B cell (primary cell): ENCODE data around the gene SLC48A1. TPM values are rescaled to one million over a fixed set of nuclear protein-coding genes. Genes with fewer than 3 reads are reported as not detected.

Source experiments
- ATAC-seq: fragments of 200-7000 bp; cut with Tn5 transposase; one replicate; pipeline ENCODE4 v1.10.0; 2021; ENCODE audit warnings: low read depth, mild to moderate bottlenecking, moderate number of reproducible peaks, moderate library complexity
- CTCF ChIA-PET: fragments of 350-600 bp; sonication (Branson Sonifier 250); formaldehyde crosslinking; loops from one replicate; lab custom pipeline; 2021; ENCODE audit warnings: antibody characterized with exemption, inconsistent platforms; lab: Charles Lee
- POLR2A ChIA-PET: fragments of 350-600 bp; sonication (Branson Sonifier 250); formaldehyde crosslinking; loops from one replicate; lab custom pipeline; 2021; ENCODE audit warnings: antibody characterized with exemption; lab: Charles Lee
- DNase-seq: peaks from one replicate; pipeline ENCODE4 v3.0.0; 2013
- H2AFZ ChIP-seq: 2 replicates; pipeline ENCODE4 v1.6.1; 2012; ENCODE audit warnings: mild to moderate bottlenecking, low read depth, low read length; ENCODE audit not compliant: insufficient read depth, poor library complexity, severe bottlenecking
- H3K27ac ChIP-seq, 2 donors: 1 replicate in 1 of 2; 2 replicates in 1 of 2; pipeline ENCODE4 v1.5.1; 2012 to 2013; ENCODE audit warnings: low read length in 2 of 2, mild to moderate bottlenecking in 2 of 2, moderate library complexity in 1 of 2
- H3K27me3 ChIP-seq, 4 experiments: fragments of 200-600 bp in 1 of 4; sonication (generic) in 1 of 4; replicated peaks in 1 of 4; 1 replicate in 2 of 4; 2 replicates in 2 of 4; pipeline versions ENCODE4 v1.6.1 to v1.7.0; 2013 to 2016; ENCODE audit warnings: low read length in 3 of 4, mild to moderate bottlenecking in 2 of 4, mixed read lengths in 1 of 4, moderate library complexity in 1 of 4; ENCODE audit not compliant: insufficient read depth in 4 of 4, control insufficient read depth in 3 of 4; ENCODE audit errors: control extremely low read depth in 1 of 4
- H3K36me3 ChIP-seq, 2 experiments: replicated peaks in 1 of 2; 1 replicate in 1 of 2; 2 replicates in 1 of 2; pipeline versions ENCODE4 v1.6.1 to v1.7.1; 2013; ENCODE audit warnings: low read length in 1 of 2; ENCODE audit not compliant: insufficient read depth in 2 of 2, control insufficient read depth in 1 of 2; ENCODE audit errors: control extremely low read depth in 1 of 2, extremely low read depth in 1 of 2
- H3K4me1 ChIP-seq, 2 donors: fragments of 200-600 bp in 1 of 2; sonication (generic) in 1 of 2; 1 replicate in 1 of 2; 2 replicates in 1 of 2; pipeline versions ENCODE4 v1.5.1 to v1.6.1; 2013 to 2017; ENCODE audit warnings: low read length in 2 of 2; ENCODE audit not compliant: control insufficient read depth in 2 of 2, insufficient read depth in 2 of 2
- H3K4me2 ChIP-seq: replicated peaks from 2 replicates; pipeline ENCODE3; 2012; ENCODE audit warnings: mild to moderate bottlenecking, low read depth, low read length; ENCODE audit not compliant: poor library complexity, severe bottlenecking
- H3K4me3 ChIP-seq, 5 experiments: fragments of 200-600 bp in 1 of 5; sonication (generic) in 1 of 5; 1 replicate in 3 of 5; 2 replicates in 2 of 5; pipeline versions ENCODE4 v1.5.1 to v1.7.0; 2011 to 2016; ENCODE audit warnings: low read length in 4 of 5, mild to moderate bottlenecking in 4 of 5, low read depth in 2 of 5, control low read depth in 1 of 5, moderate library complexity in 1 of 5; ENCODE audit not compliant: insufficient read depth in 1 of 5; ENCODE audit errors: control extremely low read depth in 1 of 5, extremely low read depth in 1 of 5
- H3K79me2 ChIP-seq: fragments of 200-600 bp; sonication (generic); one replicate; pipeline ENCODE4 v1.6.0; 2016; ENCODE audit warnings: low read length; ENCODE audit not compliant: control insufficient read depth, insufficient read depth
- H3K9ac ChIP-seq: fragments of 200-600 bp; sonication (generic); 2 replicates; pipeline ENCODE4 v1.6.1; 2017; ENCODE audit warnings: mild to moderate bottlenecking, low read length, moderate library complexity
- H3K9me3 ChIP-seq, 3 donors: one replicate each; pipeline versions ENCODE4 v1.6.1 to v1.7.1; 2013; ENCODE audit warnings: low read length in 2 of 3; ENCODE audit not compliant: control insufficient read depth in 2 of 3, insufficient read depth in 1 of 3; ENCODE audit errors: control extremely low read depth in 1 of 3
- H4K20me1 ChIP-seq: 2 replicates; pipeline ENCODE4 v1.6.0; 2012; ENCODE audit warnings: mild to moderate bottlenecking, low read length; ENCODE audit not compliant: insufficient read depth, control insufficient read depth, poor library complexity, severe bottlenecking
- H3K27ac Mint-ChIP-seq: one replicate; pipeline ENCODE4 v1.8.0; 2021; ENCODE audit warnings: mixed read lengths
- H3K27me3 Mint-ChIP-seq: one replicate; pipeline ENCODE4 v1.8.0; 2021; ENCODE audit warnings: mixed read lengths
- H3K4me1 Mint-ChIP-seq: one replicate; pipeline ENCODE4 v1.8.0; 2021; ENCODE audit warnings: mixed read lengths
- H3K4me3 Mint-ChIP-seq: one replicate; pipeline ENCODE4 v1.8.0; 2021; ENCODE audit warnings: mixed read lengths
- H3K9me3 Mint-ChIP-seq: one replicate; pipeline ENCODE4 v1.8.0; 2022; ENCODE audit warnings: mixed read lengths; ENCODE audit not compliant: insufficient read depth
- EZH2 ChIP-seq: IDR thresholded peaks from 2 replicates; pipeline ENCODE4 v1.6.1; 2012; ENCODE audit warnings: borderline replicate concordance, low read depth, mild to moderate bottlenecking, moderate library complexity, low read length; ENCODE audit not compliant: insufficient read depth, poor library complexity, severe bottlenecking
- WGBS: methylation state at CpG from one replicate; pipeline ENCODE4 v1.1.5; 2013; ENCODE audit warnings: missing lambda C conversion rate; ENCODE audit not compliant: insufficient coverage; 5-methylcytosine and 5-hydroxymethylcytosine counted together
- intact Hi-C: fragments of 100-400 bp; cut with micrococcal nuclease; formaldehyde crosslinking; loops from one replicate; pipeline ENCODE4 v1.10.0; 2022
- polyA plus RNA-seq: library from polyadenylated mRNA; depleted of rRNA; stranded (reverse); fragments of >200 nt; gene quantifications from 2 replicates; pipeline ENCODE4 v1.2.3, GENCODE V29; 2012
- total RNA-seq, 2 donors: library from RNA; stranded (reverse); fragments of 120-200 nt in 1 of 2; gene quantifications; 1 replicate in 1 of 2; 2 replicates in 1 of 2; pipeline versions ENCODE4 v1.2.3 to v1.2.4, GENCODE V29; 2013 to 2022
- TF ChIP-seq, protein P1 (sequence below): fragments of 200-600 bp; IDR thresholded peaks from one replicate; pipeline ENCODE4 v1.8.0; 2022; ENCODE audit warnings: antibody characterized with exemption, mild to moderate bottlenecking

The SLC48A1 gene
- total and polyA plus RNA-seq, 2 donors (not counting 1 experiment from before 2014, with no cell fraction given): 8.0 to 20.0 TPM

DNA sequence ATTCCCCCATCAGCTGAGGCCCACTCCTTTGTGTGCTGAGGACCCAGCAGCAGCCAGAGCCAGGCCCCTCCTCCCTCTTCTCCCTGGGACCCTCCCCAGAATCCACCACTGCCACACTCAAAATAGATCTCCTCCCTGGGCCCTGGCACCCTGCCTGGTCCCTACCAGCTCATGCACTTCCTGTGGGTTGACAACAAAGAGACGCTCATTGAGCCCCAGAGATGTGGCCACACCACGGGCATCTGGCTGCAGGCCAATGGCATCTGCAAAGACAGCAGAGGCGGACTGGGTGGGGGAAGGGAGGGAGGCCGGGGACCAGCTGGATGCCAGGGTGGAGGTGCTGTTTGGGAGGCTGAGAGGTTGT is 31.7 kb upstream of the SLC48A1 start:
- ChIA-PET CTCF (interaction anchor here (0.7 to 15.0 kb wide), 18 partner anchors 11 to 709 kb away, joined by 3 to 515 read pairs (median 12); partner anchors contain the start of genes ENDOU, HDAC7, RAPGEF3 and RPAP3), POLR2A (interaction anchor here (0.6 to 5.7 kb wide), 8 partner anchors 15 to 97 kb away, joined by 3 to 43 read pairs (median 5); partner anchors contain the start of genes ENDOU and RAPGEF3)

More for the DNA sequence above, 31.7 kb upstream of the SLC48A1 start:
- Histone ChIP-seq H3K4me2 (peak overlapping the region; percentile 72), H3K4me1 (peaks cover 33 to 51% of the 10 kb centered on the region in 2 donors), H3K79me2 (no peaks in the 10 kb centered on the region), H4K20me1 (no peaks in the 10 kb centered on the region), H3K27ac (peak overlapping the region; percentile 63 to 69), H3K4me3 (peak overlapping the region in 1 of 5 experiments; percentile 39), H3K27me3 (no peaks in the 10 kb centered on the region), H2AFZ (peak overlapping the region; percentile 24), H3K9ac (no peak overlapping the region), H3K9me3 (peaks cover 0 to 9% (median 0%) of the 10 kb centered on the region in 3 donors), H3K36me3 (no peaks in the 10 kb centered on the region)
- DNase-seq (peak; percentile 55), ATAC-seq (peak; percentile 42)
- TF ChIP-seq, protein P1, sequence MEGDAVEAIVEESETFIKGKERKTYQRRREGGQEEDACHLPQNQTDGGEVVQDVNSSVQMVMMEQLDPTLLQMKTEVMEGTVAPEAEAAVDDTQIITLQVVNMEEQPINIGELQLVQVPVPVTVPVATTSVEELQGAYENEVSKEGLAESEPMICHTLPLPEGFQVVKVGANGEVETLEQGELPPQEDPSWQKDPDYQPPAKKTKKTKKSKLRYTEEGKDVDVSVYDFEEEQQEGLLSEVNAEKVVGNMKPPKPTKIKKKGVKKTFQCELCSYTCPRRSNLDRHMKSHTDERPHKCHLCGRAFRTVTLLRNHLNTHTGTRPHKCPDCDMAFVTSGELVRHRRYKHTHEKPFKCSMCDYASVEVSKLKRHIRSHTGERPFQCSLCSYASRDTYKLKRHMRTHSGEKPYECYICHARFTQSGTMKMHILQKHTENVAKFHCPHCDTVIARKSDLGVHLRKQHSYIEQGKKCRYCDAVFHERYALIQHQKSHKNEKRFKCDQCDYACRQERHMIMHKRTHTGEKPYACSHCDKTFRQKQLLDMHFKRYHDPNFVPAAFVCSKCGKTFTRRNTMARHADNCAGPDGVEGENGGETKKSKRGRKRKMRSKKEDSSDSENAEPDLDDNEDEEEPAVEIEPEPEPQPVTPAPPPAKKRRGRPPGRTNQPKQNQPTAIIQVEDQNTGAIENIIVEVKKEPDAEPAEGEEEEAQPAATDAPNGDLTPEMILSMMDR: no peak
- TF ChIP-seq EZH2: no peak
- WGBS: 0% methylated on average over 4 of the region's 4 CpGs
- intact Hi-C loops: loop anchor here (2.0 kb wide), 1 partner anchor 27 kb away; no protein-coding TSS in a partner anchor
- peak overlapping the region; percentile 82 for H3K27ac Mint-ChIP-seq
- no peaks in the 10 kb centered on the region for H3K27me3 Mint-ChIP-seq
- peak overlapping the region; percentile 79 for H3K4me3 Mint-ChIP-seq
- H3K4me1 Mint-ChIP-seq: peaks cover 55% of the 10 kb centered on the region
- no peaks in the 10 kb centered on the region for H3K9me3 Mint-ChIP-seq
